ENCODE data around the gene SLC25A43.

SLC25A43 gene

DNA sequence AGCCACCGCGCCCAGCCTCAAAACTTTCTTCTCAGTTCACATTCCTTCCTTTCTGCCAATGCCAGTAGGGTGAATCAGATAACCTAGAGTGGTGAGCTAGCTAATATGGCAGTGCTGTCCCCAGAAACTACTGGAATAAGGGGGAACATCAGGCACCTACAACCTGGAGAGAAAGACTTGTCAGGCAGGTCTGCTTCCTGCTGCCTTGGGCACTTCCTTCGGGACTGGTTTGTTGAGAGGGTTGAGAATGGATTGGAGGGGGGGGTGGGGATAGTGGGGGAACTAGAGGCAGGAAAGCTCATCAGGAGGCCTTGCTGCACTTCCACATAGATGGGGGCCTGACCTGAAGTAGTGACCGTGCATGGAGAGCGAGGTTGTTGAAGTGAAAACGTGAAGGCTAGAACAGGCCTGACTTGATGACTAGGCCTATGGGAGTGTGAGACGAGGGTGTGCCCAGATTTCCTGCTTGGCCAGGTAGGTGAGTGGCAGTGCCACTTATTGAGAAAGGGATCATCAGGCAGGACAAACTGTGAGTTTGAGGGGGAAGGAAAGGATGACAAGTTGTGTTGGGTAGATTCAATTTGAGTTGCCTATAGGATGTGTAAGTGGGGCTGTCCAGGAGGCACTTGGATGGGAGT, 102.5 kb downstream of the SLC25A43 start:
- DNase-seq = no peak

DNA sequence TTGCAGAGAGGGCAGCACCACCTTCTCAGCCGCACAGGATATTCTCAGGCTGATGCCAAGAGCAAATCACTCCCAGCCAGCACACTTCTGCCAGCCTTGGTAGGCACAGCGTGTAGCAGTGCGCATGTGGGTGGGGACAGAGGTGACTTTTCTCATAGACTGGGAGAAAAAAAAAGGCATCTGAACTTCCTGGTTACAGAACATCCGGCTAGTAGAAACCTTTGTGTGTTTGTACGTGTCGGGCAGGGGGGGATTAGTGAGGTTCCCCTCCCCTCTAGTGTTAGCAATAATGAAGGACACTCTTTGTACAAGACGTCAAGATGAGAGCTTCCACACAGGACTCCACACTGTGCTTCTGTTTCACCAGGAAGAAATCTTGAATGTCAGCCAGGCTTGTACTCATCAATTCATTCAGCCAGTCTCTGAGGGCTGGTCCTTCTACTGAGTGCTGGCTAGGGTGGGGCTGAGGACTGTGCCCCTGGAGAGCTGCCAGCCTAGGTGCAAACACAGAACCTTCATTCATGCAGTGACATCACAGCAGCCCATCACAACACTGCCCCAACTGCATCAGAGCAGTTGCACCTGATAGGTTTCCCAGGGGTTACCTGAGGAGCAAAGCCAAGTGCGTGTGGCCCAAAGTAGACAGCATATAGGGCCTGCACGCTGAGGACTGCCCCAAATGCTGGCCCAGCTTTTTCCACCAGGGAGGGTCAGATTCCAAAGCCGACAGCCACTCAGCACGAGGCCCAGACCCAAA, 103.8 kb downstream of the SLC25A43 start:
- no peak for DNase-seq

DNA sequence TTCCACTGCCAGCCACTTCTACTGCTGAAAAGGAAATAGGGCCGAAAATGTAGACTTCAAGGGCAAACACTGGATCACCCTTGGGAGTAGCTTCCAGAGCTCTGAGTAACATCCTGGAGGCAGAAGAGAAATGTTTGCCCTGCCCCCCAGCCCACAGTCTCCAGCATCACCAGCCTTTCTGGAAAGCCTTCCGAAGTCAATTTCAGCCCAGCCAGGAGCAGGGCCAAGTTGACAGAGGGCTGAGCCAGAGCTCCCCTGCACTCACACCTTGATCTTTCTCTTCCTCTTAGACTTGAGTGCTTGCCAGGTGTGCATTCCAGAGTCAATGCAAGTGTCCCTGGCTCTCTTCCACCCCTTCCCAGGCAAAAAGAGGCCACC, 104.3 kb downstream of the SLC25A43 start:
- no peak for DNase-seq

All from activated T-cell treated with anti-CD3 and anti-CD28 coated beads, Interleukin-2, amount 50 U/mL, for 48 hours (primary cell).